Liver (tissue), 3 donors: ENCODE results near the gene PIEZO2.

ENCODE experiments used
- CTCF ChIP-seq: fragments of 150-350 bp; IDR thresholded peaks from 2 replicates; pipeline ENCODE4 v1.5.1; 2017; ENCODE audit warnings: improper control_type of control experiment, low read depth, low read length; ENCODE audit not compliant: missing input control
- EGR1 ChIP-seq, 2 donors: IDR thresholded peaks; 2 replicates each; pipeline ENCODE4 v1.6.1; 2016 to 2018; ENCODE audit warnings: antibody characterized with exemption in 2 of 2, low read depth in 2 of 2
- HNF4A ChIP-seq, 2 donors: conservative IDR thresholded peaks; 2 replicates each; pipeline ENCODE4 v1.6.1; 2016; ENCODE audit warnings: antibody characterized with exemption in 2 of 2, mild to moderate bottlenecking in 2 of 2
- MAX ChIP-seq: IDR thresholded peaks from 2 replicates; pipeline ENCODE4 v1.6.1; 2016; ENCODE audit warnings: antibody characterized with exemption
- RAD21 ChIP-seq, 2 donors: IDR thresholded peaks; 2 replicates each; pipeline ENCODE4 v1.6.1; 2016; ENCODE audit warnings: antibody characterized with exemption in 2 of 2, mild to moderate bottlenecking in 2 of 2
- REST ChIP-seq: IDR thresholded peaks from 2 replicates; pipeline ENCODE4 v1.6.1; 2016; ENCODE audit warnings: antibody characterized with exemption, mild to moderate bottlenecking
- SP1 ChIP-seq: IDR thresholded peaks from 2 replicates; pipeline ENCODE4 v1.6.1; 2018; ENCODE audit warnings: antibody characterized with exemption, mild to moderate bottlenecking
- TAF1 ChIP-seq: conservative IDR thresholded peaks from 2 replicates; pipeline ENCODE4 v1.6.1; 2016; ENCODE audit warnings: antibody characterized with exemption, mild to moderate bottlenecking
- donor health status: healthy.
- donor health status: healthy.

- TF ChIP-seq TAF1: no peak
- TF ChIP-seq SP1: no peak
- TF ChIP-seq REST: no peak
- TF ChIP-seq CTCF: no peak
- no peak for TF ChIP-seq RAD21 (IDR thresholded peaks at IDR 0.05)
- TF ChIP-seq HNF4A (conservative IDR thresholded peaks at IDR 0.05): no peak
- TF ChIP-seq MAX: no peak
- TF ChIP-seq EGR1 (IDR thresholded peaks at IDR 0.05; ENCODE audit: low read depth in 2 of 2): no peak
Measured at GRCh38 chr18:10942998-10943397, 206.4 kb downstream of the PIEZO2 start.
